Measurements from ENCODE around the gene MYO5B.

The MYO5B gene

GRCh38 chr18:49988101-49988500, 206.8 kb downstream of the MYO5B start:
- H3K18ac ChIP-seq (ENCODE audit: low read length), result no peak overlapping the region
- peaks cover 0 to 18% (median 0%) of the 10 kb centered on the region in 3 experiments for H3K27me3 ChIP-seq (ENCODE audit: control insufficient read depth in 3 of 3, insufficient read depth in 3 of 3, low read depth in 1 of 3, low read length in 3 of 3)
- no peak overlapping the region for H2BK12ac ChIP-seq (ENCODE audit: low read length)
- WGBS, 2 donors (ENCODE audit: extremely low coverage in 2 of 2, insufficient read length in 2 of 2, insufficient replicate concordance in 1 of 2), result no CpG with 5 or more reads among the region's 5 CpGs
- no peak overlapping the region for H3K14ac ChIP-seq (ENCODE audit: low read length)
- no peak overlapping the region for H2BK5ac ChIP-seq (ENCODE audit: low read length)
- H3K79me1 ChIP-seq (ENCODE audit: low read depth, low read length), result no peaks in the 10 kb centered on the region
- no peaks in the 10 kb centered on the region for H3K9me3 ChIP-seq (replicated peaks in 1 of 2; ENCODE audit: control insufficient read depth in 2 of 2, insufficient read depth in 1 of 2, low read depth in 1 of 2, low read length in 2 of 2)
- no peak overlapping the region for H3K27ac ChIP-seq (replicated peaks; ENCODE audit: low read length)
- H2AFZ ChIP-seq (ENCODE audit: low read length), result no peak overlapping the region
- no peaks in the 10 kb centered on the region for H3K36me3 ChIP-seq (replicated peaks in 1 of 2; ENCODE audit: control insufficient read depth in 2 of 2, insufficient read depth in 2 of 2, low read length in 2 of 2)
- H2BK15ac ChIP-seq (ENCODE audit: low read length), result no peak overlapping the region
- no peak for DNase-seq (ENCODE audit: low spot score)
- no peak overlapping the region for H3K23ac ChIP-seq (ENCODE audit: low read depth, low read length, poor library complexity)
- no peak overlapping the region for H3K4me3 ChIP-seq (ENCODE audit: low read length in 2 of 2)
- H3K4me1 ChIP-seq (ENCODE audit: control insufficient read depth in 2 of 2, insufficient read depth in 1 of 2, low read depth in 1 of 2, low read length in 2 of 2), result peaks cover 0 to 1% of the 10 kb centered on the region in 2 donors
- no peak overlapping the region for H4K8ac ChIP-seq (ENCODE audit: low read depth, low read length)
- no peak overlapping the region for H4K91ac ChIP-seq (ENCODE audit: low read depth, low read length, poor library complexity)
- no peak overlapping the region for H3K4me2 ChIP-seq (ENCODE audit: insufficient read depth, low read length, poor library complexity, severe bottlenecking)
- no peak overlapping the region for H3K9ac ChIP-seq (ENCODE audit: low read depth, low read length, poor library complexity)
- H2AK5ac ChIP-seq (ENCODE audit: low read depth, low read length), result no peak overlapping the region
- no peak overlapping the region for H2BK120ac ChIP-seq (ENCODE audit: low read depth, low read length)
- no peak overlapping the region for H3K4ac ChIP-seq (ENCODE audit: low read length)

- no peak overlapping the region for H3K4me2 ChIP-seq (ENCODE audit: insufficient read depth, low read length, poor library complexity, severe bottlenecking)
- DNase-seq (ENCODE audit: low spot score), result no peak
- H3K23ac ChIP-seq (ENCODE audit: low read depth, low read length, poor library complexity), result no peak overlapping the region
- no CpG with 5 or more reads among the region's 3 CpGs for WGBS, 2 donors (ENCODE audit: extremely low coverage in 2 of 2, insufficient read length in 2 of 2, insufficient replicate concordance in 1 of 2)
- H4K8ac ChIP-seq (ENCODE audit: low read depth, low read length), result no peak overlapping the region
- H2AFZ ChIP-seq (ENCODE audit: low read length), result no peak overlapping the region
- no peak overlapping the region for H3K18ac ChIP-seq (ENCODE audit: low read length)
- H3K4me1 ChIP-seq (ENCODE audit: control insufficient read depth in 2 of 2, insufficient read depth in 1 of 2, low read depth in 1 of 2, low read length in 2 of 2), result peaks cover 0 to 1% of the 10 kb centered on the region in 2 donors
- no peak overlapping the region for H4K91ac ChIP-seq (ENCODE audit: low read depth, low read length, poor library complexity)
- H2BK5ac ChIP-seq (ENCODE audit: low read length), result no peak overlapping the region
- no peak overlapping the region for H2BK12ac ChIP-seq (ENCODE audit: low read length)
- H3K36me3 ChIP-seq (replicated peaks in 1 of 2; ENCODE audit: control insufficient read depth in 2 of 2, insufficient read depth in 2 of 2, low read length in 2 of 2), result no peaks in the 10 kb centered on the region
- no peak overlapping the region for H2AK5ac ChIP-seq (ENCODE audit: low read depth, low read length)
- H3K14ac ChIP-seq (ENCODE audit: low read length), result no peak overlapping the region
- H3K4me3 ChIP-seq (ENCODE audit: low read length in 2 of 2), result no peak overlapping the region
- H2BK120ac ChIP-seq (ENCODE audit: low read depth, low read length), result no peak overlapping the region
- no peak overlapping the region for H3K4ac ChIP-seq (ENCODE audit: low read length)
- no peak overlapping the region for H3K27ac ChIP-seq (replicated peaks; ENCODE audit: low read length)
- peaks cover 0 to 18% (median 0%) of the 10 kb centered on the region in 3 experiments for H3K27me3 ChIP-seq (ENCODE audit: control insufficient read depth in 3 of 3, insufficient read depth in 3 of 3, low read depth in 1 of 3, low read length in 3 of 3)
- no peak overlapping the region for H3K9ac ChIP-seq (ENCODE audit: low read depth, low read length, poor library complexity)
- no peak overlapping the region for H2BK15ac ChIP-seq (ENCODE audit: low read length)
- no peaks in the 10 kb centered on the region for H3K79me1 ChIP-seq (ENCODE audit: low read depth, low read length)
- no peaks in the 10 kb centered on the region for H3K9me3 ChIP-seq (replicated peaks in 1 of 2; ENCODE audit: control insufficient read depth in 2 of 2, insufficient read depth in 1 of 2, low read depth in 1 of 2, low read length in 2 of 2)
These were observed 209.7 kb downstream of the MYO5B start for GRCh38 chr18:49985236-49985635.

GRCh38 chr18:49980896-49981295, 214.1 kb downstream of the MYO5B start:
- H3K36me3 ChIP-seq (replicated peaks in 1 of 2; ENCODE audit: control insufficient read depth in 2 of 2, insufficient read depth in 2 of 2, low read length in 2 of 2), result no peaks in the 10 kb centered on the region
- no peak overlapping the region for H3K4ac ChIP-seq (ENCODE audit: low read length)
- no peak overlapping the region for H3K4me2 ChIP-seq (ENCODE audit: insufficient read depth, low read length, poor library complexity, severe bottlenecking)
- H2AFZ ChIP-seq (ENCODE audit: low read length), result no peak overlapping the region
- no peak overlapping the region for H2BK15ac ChIP-seq (ENCODE audit: low read length)
- no peak overlapping the region for H3K18ac ChIP-seq (ENCODE audit: low read length)
- no peak overlapping the region for H3K4me3 ChIP-seq (ENCODE audit: low read length in 2 of 2)
- no peaks in the 10 kb centered on the region for H3K9me3 ChIP-seq (replicated peaks in 1 of 2; ENCODE audit: control insufficient read depth in 2 of 2, insufficient read depth in 1 of 2, low read depth in 1 of 2, low read length in 2 of 2)
- H3K27ac ChIP-seq (replicated peaks; ENCODE audit: low read length), result no peak overlapping the region
- no peak overlapping the region for H2BK12ac ChIP-seq (ENCODE audit: low read length)
- peaks cover 0 to 13% (median 0%) of the 10 kb centered on the region in 3 experiments for H3K27me3 ChIP-seq (ENCODE audit: control insufficient read depth in 3 of 3, insufficient read depth in 3 of 3, low read depth in 1 of 3, low read length in 3 of 3)
- no peak overlapping the region for H3K9ac ChIP-seq (ENCODE audit: low read depth, low read length, poor library complexity)
- no peak overlapping the region for H3K23ac ChIP-seq (ENCODE audit: low read depth, low read length, poor library complexity)
- H2BK120ac ChIP-seq (ENCODE audit: low read depth, low read length), result no peak overlapping the region
- no peak overlapping the region for H4K8ac ChIP-seq (ENCODE audit: low read depth, low read length)
- no peak overlapping the region for H2AK5ac ChIP-seq (ENCODE audit: low read depth, low read length)
- no peaks in the 10 kb centered on the region for H3K4me1 ChIP-seq (ENCODE audit: control insufficient read depth in 2 of 2, insufficient read depth in 1 of 2, low read depth in 1 of 2, low read length in 2 of 2)
- no peaks in the 10 kb centered on the region for H3K79me1 ChIP-seq (ENCODE audit: low read depth, low read length)
- no CpG with 5 or more reads among the region's 4 CpGs for WGBS, 2 donors (ENCODE audit: extremely low coverage in 2 of 2, insufficient read length in 2 of 2, insufficient replicate concordance in 1 of 2)
- no peak overlapping the region for H4K91ac ChIP-seq (ENCODE audit: low read depth, low read length, poor library complexity)
- DNase-seq (ENCODE audit: low spot score), result no peak
- H3K14ac ChIP-seq (ENCODE audit: low read length), result no peak overlapping the region
- H2BK5ac ChIP-seq (ENCODE audit: low read length), result no peak overlapping the region

GRCh38 chr18:49976795-49977560, 218.0 kb downstream of the MYO5B start:
- no peak overlapping the region for H4K8ac ChIP-seq (ENCODE audit: low read depth, low read length)
- no peak overlapping the region for H2BK15ac ChIP-seq (ENCODE audit: low read length)
- no peak overlapping the region for H3K9ac ChIP-seq (ENCODE audit: low read depth, low read length, poor library complexity)
- no peak overlapping the region for H3K4me2 ChIP-seq (ENCODE audit: insufficient read depth, low read length, poor library complexity, severe bottlenecking)
- no peak overlapping the region for H3K23ac ChIP-seq (ENCODE audit: low read depth, low read length, poor library complexity)
- H3K79me1 ChIP-seq (ENCODE audit: low read depth, low read length), result no peaks in the 10 kb centered on the region
- H3K27me3 ChIP-seq (ENCODE audit: control insufficient read depth in 3 of 3, insufficient read depth in 3 of 3, low read depth in 1 of 3, low read length in 3 of 3), result peaks cover 0 to 15% (median 0%) of the 10 kb centered on the region in 3 experiments
- H4K91ac ChIP-seq (ENCODE audit: low read depth, low read length, poor library complexity), result no peak overlapping the region
- no peak overlapping the region for H2BK120ac ChIP-seq (ENCODE audit: low read depth, low read length)
- no peak overlapping the region for H3K18ac ChIP-seq (ENCODE audit: low read length)
- no peak overlapping the region for H2AK5ac ChIP-seq (ENCODE audit: low read depth, low read length)
- H3K4ac ChIP-seq (ENCODE audit: low read length), result no peak overlapping the region
- no peak overlapping the region for H3K27ac ChIP-seq (replicated peaks; ENCODE audit: low read length)
- no peak for DNase-seq (ENCODE audit: low spot score)
- H3K4me1 ChIP-seq (ENCODE audit: control insufficient read depth in 2 of 2, insufficient read depth in 1 of 2, low read depth in 1 of 2, low read length in 2 of 2), result peaks cover 0 to 2% of the 10 kb centered on the region in 2 donors
- no peaks in the 10 kb centered on the region for H3K9me3 ChIP-seq (replicated peaks in 1 of 2; ENCODE audit: control insufficient read depth in 2 of 2, insufficient read depth in 1 of 2, low read depth in 1 of 2, low read length in 2 of 2)
- H2BK5ac ChIP-seq (ENCODE audit: low read length), result no peak overlapping the region
- no peak overlapping the region for H2AFZ ChIP-seq (ENCODE audit: low read length)
- no peak overlapping the region for H3K14ac ChIP-seq (ENCODE audit: low read length)
- no CpG with 5 or more reads among the region's 15 CpGs for WGBS, 2 donors (ENCODE audit: extremely low coverage in 2 of 2, insufficient read length in 2 of 2, insufficient replicate concordance in 1 of 2)
- no peaks in the 10 kb centered on the region for H3K36me3 ChIP-seq (replicated peaks in 1 of 2; ENCODE audit: control insufficient read depth in 2 of 2, insufficient read depth in 2 of 2, low read length in 2 of 2)
- H3K4me3 ChIP-seq (ENCODE audit: low read length in 2 of 2), result no peak overlapping the region
- H2BK12ac ChIP-seq (ENCODE audit: low read length), result no peak overlapping the region
